HG02970 (cell line): ENCODE measurements around the gene SP3.

ENCODE experiments used
- ATAC-seq: cut with Tn5 transposase; IDR thresholded peaks from one replicate; pipeline ENCODE4 v1.9.1; 2021; ENCODE audit warnings: mild to moderate bottlenecking, moderate library complexity, moderate number of reproducible peaks; ENCODE audit not compliant: unreplicated experiment, low FRiP score

SP3 gene

DNA sequence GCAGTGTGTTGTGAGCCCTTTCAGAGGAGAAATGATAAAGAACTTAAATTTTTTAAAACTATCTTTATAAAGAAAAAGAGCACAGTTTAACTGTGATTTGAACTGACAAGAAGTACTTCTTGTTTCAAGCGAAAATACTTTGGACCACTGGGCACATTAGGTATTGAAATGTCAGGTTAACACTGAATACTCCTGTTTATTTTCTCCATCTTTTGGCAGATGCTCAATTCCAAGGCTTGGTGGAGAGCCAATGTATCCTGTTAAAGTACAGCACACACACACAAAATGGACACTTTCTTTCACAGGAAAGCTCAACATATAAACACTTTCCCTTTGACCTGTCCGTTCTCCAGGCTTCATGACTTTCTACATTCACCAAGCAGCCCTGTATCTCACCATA is 32.6 kb upstream of the SP3 start:
- ATAC-seq, result no peak

DNA sequence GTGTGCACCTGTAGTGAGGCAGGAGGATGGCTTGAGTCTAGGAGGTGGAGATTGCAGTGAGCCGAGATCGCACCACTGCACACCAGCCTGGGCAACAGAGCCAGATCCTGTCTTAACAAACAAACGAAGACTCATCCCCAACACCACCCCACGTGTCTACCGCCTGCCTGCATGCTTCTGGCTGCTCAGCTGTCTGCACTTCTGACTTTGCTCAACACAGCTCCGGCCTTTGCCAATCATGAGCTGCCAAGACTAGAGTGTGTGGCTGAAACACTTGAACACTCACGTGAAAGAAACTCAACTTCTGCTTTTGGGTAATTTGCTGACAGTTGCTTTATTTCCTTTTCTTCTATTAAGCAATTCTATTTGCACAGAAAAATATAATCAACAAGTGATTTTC is 32.1 kb upstream of the SP3 start:
- no peak for ATAC-seq

DNA sequence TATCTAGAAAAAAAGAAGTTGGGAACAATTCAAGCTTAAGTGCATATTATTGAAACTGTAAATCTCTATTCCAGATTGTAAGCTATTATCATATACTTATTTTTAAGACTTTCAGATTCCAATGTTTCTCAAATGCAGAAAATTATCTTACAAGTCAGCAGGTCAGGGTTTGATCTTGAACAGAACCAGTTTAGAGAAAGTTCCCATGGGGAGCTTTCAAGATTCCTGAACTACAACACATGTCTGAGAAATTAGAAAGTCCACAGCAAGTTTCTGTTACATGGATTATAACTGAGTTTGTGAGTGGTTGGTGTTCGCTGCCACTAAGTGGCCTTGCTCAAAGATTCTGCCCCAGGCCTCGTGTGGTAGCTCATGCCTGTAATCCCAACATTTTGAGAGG is 31.6 kb upstream of the SP3 start:
- no peak for ATAC-seq

DNA sequence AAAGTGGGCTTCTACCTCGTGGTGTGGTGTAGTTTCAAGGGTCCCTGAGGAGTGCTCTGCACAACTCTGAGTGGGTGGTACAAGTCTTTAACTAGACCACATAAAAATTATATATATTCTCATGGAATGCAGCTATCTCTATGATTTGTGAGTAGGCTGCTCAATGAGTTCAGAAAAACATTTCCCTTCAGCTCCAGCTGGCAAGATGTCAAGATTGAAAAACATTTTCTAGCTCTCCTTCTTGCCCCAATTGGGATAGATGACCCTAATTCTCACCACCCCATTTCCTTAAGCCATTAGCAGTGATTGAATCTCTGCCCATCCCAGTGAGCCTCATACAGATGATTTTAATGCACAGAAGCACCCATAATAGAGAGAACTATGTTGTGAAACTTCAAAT is 28.3 kb upstream of the SP3 start:
- no peak for ATAC-seq

DNA sequence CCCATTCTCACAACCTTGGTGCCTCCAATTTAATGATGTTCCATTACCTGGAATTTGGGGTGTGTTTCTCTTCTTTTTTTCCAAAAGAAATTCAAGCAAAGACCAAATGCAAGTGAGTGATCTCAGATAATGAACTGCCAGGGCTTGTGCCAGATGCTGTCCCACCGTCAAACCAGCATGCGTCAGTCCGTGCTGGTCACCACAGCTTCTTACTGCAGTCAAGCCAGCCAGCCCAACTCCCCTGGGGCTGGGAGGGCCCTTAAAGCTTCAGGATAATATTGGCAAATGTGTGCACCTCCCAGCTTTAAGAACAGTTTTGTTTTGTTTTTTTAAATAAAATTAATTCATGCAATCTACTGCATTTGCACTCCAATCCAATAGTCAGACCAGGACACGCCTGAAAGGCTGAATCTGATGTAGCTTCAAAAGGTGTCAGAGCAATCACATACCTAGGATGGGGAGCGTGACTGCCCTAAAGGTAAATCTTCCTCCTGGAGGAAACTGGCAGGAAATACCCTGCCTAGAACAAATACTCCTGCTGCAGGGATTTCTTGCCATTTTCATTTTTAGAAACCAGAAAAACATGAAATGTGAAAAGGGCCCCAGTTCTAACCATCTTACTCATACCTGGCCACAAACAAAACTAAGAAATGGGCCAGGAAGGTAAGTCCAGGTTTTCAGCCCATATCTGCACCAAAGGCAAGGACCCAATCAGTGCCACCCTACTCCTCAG is 26.8 kb upstream of the SP3 start:
- no peak for ATAC-seq

DNA sequence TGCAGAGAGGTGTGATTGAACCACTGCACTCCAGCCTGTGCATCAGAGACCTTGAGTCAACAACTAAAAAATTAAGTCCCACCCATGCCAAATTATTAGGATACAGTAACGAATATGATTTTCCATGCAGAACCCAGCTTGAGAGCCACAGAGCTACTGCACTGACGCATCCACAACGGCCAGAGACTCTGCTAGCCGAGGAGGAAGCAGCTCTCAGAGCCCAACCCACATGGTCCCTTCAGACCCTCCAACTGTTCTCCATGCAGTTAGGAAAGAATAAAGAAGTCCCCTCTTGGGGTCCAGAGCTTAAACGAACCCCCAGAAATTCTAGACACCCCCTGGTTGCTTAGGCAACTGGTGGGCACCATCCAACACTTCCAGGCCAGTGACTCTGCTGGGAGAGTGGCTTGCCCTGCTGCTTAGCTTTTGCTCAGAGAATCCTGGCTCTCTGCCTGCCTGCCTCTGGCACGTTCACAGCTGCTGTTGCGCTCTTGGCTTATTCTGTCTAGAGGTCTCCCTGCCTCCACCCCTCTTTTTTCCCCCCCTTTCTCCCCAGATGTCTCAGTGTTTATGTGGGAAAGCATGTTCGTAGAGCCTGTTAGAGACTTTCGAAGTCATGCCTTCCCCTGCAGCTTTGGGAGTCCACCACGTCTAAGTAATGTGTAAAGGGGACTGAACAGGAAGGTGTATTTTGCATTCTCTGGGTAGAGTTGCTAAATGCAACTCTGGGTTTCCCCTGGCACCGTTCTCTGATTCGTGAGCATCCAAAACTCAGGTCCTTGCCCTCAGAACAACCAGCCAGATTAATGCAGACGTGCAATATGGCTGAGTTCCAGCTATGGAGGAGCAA is 26.0 kb upstream of the SP3 start:
- ATAC-seq, result no peak

DNA sequence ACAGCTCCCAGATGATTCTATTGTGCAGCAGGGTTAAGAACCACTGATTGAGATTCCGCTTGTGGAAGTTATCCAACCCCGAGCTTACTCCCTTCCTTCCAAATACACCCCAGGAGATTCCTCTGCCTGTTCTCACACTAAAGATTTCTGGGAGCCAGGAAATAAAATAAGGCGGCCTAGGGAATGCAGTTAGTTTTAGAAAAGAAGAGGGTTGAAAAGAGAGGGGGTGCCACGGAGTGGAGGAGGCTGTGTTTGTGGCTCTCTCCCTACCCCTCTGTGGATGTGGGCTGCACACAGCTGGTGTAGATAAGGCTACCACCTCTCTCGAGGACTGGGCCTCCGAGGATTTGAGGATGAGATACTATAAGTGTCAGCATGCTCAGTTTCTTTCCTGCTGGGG is 25.1 kb upstream of the SP3 start:
- ATAC-seq, result no peak

DNA sequence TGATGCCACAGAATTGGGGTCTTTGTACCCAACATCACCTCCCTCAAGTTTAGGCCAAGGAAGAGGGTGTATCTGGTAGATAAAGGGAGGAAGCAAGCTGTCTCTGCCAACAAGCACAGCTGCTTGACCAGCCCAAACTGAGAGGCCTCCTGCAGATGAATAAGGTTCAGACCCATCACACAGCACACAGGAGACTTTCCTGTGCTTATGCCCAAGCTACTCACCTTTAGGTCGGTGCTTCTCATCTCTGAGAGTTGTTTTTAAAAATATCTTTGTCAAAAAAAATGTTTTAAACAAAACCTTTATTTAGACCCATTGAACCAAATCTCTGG is 24.7 kb upstream of the SP3 start:
- ATAC-seq, result no peak

DNA sequence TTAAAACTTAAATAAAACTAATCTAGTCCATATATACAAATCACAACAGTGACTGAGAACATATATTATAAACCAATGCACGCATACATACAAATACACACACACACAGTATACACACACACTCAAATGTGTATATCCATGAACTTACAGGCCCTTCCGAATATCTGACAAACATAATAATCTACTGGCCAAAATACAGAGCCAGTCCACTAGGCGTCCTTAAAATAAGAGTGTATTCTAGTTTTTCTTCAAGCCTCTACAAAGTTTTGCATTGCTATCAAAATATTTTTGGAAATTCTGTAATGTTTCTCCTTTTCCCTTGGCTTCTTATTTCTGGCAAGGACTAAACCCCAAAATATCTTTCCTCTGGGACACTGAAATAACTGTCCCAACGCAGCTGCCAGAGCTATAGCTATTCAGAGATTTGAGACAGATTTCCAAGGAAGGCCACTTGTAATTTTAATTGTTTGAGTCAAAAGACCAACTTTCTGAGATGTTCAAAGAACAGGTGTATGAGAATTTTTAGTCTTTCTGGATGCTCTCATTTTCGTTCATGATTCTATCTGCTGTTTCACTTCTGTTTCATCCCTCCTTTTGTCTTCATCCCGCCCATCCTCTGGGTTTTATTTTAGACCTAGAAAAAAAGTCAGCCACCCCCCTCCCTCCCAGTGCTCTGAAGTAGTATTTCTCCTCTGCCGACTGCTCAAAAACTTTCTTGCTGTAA is 24.1 kb upstream of the SP3 start:
- no peak for ATAC-seq

DNA sequence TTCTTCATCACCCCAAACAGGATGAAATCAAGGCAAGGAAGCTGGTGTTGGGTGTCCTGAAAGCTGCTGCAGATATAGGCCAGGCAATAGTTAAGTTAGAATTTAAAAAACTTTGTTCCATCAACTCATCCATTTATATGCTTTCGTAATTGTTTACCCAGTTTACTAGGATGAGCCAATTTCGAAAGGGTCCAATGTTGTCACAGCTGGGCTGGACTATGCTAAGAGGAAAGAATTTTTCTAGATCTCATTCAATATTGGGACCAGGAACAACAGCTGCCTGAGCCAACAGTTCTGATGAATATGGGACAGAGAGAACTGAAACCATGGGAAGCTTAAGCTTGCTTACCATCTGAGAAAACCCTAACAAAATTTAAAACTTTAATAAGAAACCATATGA is 21.6 kb upstream of the SP3 start:
- no peak for ATAC-seq

DNA sequence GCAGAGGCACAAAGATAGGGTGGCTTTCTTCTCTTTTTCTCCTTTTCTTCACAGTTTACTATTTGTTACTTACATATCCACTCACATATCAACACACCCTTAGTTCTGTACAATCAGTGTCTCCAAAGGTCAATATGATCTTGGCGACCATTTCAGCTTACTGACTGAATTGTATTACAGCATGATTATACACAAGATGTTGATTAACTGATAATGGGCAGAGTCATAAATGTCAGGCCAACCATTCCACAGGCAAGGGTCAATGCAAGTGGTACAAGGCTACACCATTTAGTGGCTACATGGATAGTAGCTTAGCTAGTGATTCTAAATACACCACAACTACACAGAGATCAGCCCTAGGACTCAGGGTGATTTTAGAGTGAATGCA is 20.4 kb upstream of the SP3 start:
- ATAC-seq, result no peak

DNA sequence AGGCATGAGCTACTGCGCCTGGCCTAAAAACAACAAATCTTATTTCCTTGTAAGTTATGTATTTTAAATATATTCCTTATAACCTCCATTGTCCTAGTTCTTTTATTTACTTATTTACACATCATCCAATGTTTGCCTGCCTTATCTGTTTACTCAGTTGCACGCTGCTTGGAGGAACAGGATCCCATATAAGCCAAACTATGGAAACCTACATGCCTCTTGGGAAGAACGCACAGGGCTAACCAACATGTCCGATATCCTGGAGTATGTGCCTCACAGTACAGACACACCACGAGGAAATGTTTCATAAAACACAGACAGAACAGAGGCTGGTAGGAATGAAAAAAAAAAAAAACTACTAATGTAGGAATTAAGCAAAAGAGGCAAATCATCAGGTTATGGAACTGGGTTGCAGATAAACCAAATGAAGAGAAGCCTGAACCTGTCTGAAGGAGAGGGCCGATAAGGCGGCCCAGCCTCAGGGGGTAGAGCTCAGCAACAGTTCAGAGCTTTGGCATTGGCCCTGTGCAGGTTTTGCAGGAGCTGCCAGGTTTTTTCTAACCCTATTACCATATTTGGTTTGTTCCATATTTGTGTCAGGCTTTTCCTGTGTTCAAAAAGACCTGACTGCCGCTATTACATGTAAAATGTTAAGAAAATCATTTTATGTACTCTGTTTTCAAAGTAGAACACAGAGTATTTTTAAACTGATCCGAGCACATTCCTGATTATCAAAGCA is 19.9 kb upstream of the SP3 start:
- no peak for ATAC-seq

DNA sequence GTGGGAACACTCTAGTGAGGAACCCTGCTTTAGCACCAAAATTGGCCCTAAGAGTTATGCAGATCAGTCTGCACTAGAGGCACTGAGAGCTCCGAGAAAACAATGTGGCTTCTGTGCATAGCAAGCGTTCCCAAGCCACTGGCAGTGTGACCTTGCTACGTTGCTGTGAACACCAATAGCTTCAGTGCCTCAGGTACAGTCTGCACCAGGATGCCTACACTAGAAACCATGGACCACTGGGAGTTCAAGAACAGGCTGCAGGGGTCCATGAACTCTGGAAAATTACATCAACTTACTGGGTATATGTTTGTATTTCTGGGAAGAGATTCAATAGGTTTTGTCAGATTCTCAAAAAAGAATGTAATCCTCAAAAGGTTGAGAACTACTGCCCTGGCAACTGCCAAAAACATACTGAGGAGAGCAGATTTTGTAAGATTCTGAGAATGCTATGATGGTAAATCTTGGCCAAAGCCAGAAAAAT is 18.3 kb upstream of the SP3 start:
- ATAC-seq, result no peak

DNA sequence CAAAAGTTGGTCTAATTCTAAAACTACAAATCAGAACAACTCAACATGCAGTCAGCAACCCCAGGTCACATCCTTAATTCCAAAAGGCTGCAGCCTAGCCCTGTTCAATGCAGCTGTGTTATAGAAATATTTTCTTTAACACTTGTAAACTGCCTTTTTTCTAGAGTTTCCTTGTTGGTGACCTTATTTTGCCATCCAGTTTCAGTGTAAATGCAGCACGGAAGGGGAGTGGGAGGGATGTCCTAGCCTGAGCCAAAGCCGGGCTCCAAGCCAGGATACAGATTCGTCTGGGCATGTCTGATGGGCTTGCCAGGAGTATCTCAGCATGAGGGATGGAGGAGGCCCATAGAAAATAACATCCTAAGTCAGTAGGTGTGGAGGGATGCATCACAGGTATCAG is 17.7 kb upstream of the SP3 start:
- ATAC-seq, result no peak

DNA sequence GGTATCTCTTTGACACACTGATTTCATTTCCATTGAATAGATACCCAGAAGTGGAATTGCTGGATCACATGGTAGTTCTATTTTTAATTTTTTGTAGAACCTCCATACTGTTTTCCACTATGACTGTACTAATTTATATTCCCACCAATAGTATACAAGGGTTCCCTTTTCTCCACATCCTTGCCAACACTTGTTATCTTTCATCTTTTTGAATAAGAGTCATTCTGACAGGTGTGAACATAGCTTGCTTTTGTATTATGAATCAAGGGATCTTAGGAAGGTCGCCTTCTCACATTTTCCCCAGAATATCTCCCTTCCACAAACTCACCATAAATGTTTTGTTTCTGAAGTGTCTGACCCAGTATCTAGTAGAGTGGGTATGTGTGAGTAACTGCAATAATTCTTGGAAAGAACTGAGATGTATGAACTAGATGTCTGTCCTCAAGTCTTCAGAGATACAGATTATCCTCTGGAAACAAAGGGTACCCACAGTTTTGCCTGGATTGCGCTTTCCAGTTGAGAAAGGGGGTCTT is 17.1 kb upstream of the SP3 start:
- ATAC-seq, result no peak

DNA sequence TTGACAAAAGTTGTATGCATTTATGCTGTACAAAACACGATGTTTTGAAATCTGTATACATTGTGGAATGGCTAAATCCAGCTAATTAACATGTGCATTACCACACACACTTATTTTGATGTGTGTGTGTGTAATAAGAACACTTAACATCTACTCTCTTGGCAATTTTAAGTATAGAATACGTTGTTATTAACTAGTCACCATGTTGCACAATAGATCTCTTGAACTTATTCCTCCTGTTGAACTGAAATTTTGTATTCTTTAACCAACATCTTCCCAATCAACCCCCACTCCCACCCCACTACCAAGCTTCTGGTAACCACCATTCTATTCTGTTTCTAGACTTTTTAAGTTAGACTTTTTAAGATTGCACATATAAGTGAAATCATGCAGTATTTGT is 16.3 kb upstream of the SP3 start:
- ATAC-seq, result no peak

DNA sequence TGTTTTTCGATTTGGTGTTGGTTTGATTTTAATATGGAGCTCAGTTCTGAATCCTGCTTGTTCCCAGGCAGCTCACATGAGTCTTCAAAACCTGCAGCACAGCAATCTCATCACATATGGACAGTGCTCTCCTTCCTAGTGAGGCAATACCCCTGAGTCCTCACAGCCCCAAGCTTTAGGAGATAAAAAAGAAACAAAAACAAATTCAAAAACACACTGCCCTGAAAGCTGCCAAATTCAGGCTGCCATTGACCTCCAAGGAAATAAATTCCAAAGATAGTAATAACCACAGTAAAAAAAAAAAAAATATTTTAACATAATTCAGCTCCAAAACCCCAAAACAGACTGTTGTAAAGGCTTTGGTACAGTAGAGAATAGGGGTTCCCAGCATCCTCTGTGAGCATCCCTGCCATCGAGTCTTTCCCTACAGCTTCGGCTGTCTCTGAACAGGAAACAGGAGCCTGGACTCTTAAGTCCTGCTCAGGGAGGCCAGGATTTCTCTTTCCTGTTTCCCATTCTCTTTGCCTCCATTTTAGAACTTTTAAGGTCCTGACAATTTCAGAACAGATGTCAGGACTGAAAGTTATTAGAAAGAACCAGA is 14.7 kb upstream of the SP3 start:
- ATAC-seq, result no peak

DNA sequence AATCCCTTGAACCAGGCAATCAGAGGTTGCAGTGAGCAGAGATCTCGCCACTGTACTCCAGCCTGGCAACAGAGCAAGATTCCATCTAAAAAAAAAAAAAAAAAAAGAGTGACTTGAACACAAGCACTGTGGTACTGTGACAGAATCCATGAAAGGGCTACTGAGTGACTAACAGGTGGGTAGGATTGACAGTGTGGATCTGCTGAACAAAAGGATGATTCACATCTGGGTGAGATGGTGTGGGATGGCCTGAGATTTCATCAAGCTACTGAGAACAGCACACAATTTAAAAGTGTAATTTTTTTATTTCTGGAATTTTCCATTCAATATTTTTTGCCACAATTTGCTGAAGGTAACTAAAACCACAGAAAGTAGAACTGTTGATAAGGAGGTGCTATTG is 13.3 kb upstream of the SP3 start:
- no peak for ATAC-seq

DNA sequence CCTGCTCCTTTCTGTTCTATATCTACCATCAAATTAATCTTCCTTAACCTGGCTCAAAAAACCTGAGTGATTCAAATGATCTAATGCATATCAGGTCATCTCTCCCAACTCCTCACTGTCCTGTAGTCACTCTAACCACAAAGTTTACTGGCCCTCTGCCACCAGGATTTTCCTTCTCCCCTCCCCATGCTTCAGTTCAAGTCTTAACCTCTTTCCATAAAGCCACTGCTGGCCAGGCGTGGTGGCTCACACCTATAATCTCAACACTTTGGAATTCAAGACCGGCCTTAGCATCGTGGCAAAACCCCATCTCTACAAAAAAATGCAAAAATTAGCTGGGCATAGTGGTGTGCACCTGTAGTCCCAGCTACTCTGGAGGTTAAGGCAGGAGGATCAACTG is 7.5 kb upstream of the SP3 start:
- no peak for ATAC-seq

DNA sequence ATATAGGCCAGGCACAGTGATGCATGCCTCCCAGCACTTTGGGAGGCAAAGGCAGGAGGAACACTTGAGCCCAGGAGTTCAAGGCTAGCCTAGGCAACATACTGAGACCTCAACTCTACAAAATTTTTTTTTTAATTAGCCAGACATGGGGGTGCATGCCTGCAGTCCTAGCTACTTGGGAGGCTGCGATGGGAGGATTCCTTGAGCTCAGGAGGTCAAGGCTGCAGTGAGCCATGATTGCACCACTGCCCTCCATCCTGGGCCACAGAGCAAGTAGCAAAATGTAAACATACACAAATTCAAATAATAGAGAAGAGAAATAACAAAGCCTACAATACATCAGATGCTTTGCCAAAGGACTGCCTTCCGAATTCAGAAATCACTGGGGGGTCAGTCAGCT is 7.0 kb upstream of the SP3 start:
- ATAC-seq, result no peak
